ENCODE measurements around the gene CCDC17. TPM values are rescaled to one million over a fixed set of nuclear protein-coding genes. Genes with fewer than 3 reads are reported as not detected.

The CCDC17 gene
- total RNA-seq, 4 donors from 2014 or later: 1.0 to 4.1 (median 1.3) TPM; not detected in 1

- TF ChIP-seq CTCF (IDR thresholded peaks at IDR 0.05; ENCODE audit: low read depth): no peak
Measured at GRCh38 chr1:45585496-45586075, 38.3 kb downstream of the CCDC17 start.

DNA sequence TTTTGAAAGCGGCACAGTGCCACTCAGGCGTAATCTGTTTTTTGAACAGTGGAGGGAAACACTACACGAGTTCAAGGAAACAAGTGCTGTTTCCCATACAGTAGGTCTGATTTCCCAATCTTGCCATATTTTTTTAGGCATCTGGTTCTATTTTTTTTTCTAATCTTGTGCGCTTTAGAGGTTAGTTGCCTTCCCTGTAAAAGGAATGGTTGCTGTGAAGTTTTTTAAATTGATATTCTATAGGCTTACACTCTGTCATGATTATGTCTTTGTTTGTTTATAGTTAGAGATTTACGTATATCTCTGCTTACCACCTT lies 38.8 kb downstream of the CCDC17 start:
- no peak for TF ChIP-seq CTCF (IDR thresholded peaks at IDR 0.05; ENCODE audit: low read depth)

- TF ChIP-seq CTCF (IDR thresholded peaks at IDR 0.05; ENCODE audit: low read depth): no peak
Measured at GRCh38 chr1:45584351-45585109, 39.3 kb downstream of the CCDC17 start.

DNA sequence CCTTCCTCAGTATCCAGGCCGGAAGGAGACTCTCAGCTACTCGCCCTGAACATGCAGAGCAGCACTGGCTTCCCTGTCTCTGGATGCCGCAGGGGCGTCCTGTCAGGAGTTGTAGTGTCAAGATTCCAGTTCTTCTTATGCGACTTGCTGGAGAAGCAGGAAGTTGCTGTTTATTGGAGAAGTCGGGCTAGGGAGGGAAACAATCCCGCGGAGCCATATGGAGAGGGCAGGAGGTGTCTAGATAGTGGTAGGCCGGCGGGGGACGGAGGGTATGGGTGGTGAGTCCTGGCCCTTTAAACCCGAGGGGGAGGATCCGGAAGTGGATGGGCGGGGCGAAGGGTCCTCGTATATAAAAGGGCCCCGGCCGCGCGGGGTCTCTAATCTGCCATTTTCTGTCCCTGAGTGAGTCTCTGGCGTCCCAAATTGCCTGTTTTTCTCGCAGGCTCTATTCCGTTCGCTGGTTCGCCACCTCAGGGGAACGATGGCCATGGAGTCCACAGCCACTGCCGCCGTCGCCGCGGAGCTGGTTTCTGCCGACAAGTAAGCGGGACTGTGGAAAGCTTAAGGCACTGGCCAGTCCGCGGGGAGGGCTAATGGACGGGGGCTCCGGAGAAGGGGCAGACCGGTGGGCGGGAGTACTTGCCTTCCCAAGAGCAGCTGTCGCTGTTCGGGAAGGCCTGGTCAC lies 40.0 kb downstream of the CCDC17 start, which contains the start of gene NASP:
NASP (plus strand) TSS at position 376 of the 685 bp plus-strand sequence; CDS start at position 482, 106 bp downstream.
- TF ChIP-seq CTCF (IDR thresholded peaks at IDR 0.05; ENCODE audit: low read depth): no peak

- no peak for TF ChIP-seq CTCF (IDR thresholded peaks at IDR 0.05; ENCODE audit: low read depth)
Measured at GRCh38 chr1:45583264-45583665, 40.6 kb downstream of the CCDC17 start.

- no peak for TF ChIP-seq CTCF (IDR thresholded peaks at IDR 0.05; ENCODE audit: low read depth)
Measured at GRCh38 chr1:45574105-45574626, 49.7 kb downstream of the CCDC17 start.

- TF ChIP-seq CTCF (IDR thresholded peaks at IDR 0.05; ENCODE audit: low read depth): no peak
Measured at GRCh38 chr1:45573231-45573804, 50.5 kb downstream of the CCDC17 start.
